Cardiac septum (tissue), 1 donor: Measurements from ENCODE around the gene NANOS2. TPM values are rescaled to one million over a fixed set of nuclear protein-coding genes. Genes with fewer than 3 reads are reported as not detected.
"Not testable (repeated sequence)": the region's sequence is repeated elsewhere in the genome, so short reads cannot be mapped to it uniquely, and the experiment has no call there.

Experiments
- DNase-seq: peaks from one replicate; pipeline ENCODE4 v3.0.0-alpha.2; 2020; ENCODE audit warnings: low spot score
- intact Hi-C: fragments of 100-400 bp; cut with DNase I; formaldehyde crosslinking; loops from one replicate; pipeline ENCODE4 v1.14.0; 2022
- total RNA-seq: library from RNA; stranded (reverse); fragmentation: NEBNext Ultra II Directional; extraction: Animal tissue kit (Norgen Biotek cat#: 25700); gene quantifications from one replicate; pipeline ENCODE4 v1.2.1, GENCODE V29; 2021
- donor health status: DM: no; HTN: no; CAD: no.

Gene NANOS2
- total RNA-seq, 1 donor from 2014 or later, result not detected

DNA sequence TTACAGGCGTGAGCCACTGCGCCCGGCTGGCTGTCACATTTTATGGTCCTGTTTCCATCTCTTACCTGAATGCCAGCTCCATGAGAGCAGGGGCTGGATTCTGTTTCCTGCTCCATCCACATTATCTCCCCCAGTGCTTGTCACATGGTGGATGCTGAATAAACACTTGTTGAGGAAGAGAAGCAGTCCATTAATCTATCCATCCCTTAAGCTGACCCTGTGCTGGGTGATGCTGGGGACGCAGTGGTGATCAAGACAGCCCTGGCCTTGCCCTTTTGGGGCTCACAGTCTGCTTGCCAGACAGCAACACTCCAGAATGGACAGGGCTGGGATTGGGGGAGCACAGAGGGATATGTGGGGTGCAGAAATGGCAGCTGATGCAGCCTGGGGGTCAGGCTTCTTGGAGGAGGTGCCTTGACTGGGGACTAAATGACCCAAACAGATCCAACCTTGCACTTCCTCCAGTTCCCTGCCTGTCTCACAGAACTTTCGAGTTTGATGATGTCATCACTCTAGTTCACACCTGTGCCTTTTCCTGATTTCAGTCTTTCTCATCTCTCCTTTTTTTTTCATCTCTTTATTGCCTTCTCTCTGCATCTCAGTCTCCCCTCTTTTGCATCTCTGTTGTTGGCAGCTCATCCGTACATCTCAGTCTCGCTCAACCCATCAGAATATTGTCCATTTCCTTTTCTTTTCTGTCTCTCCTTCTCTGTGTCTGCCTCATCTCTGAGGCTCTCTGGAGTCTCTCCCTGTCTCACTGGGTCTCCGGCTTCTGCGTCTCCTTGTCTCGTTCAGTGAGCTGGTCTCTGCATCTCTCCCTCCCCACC is 33.3 kb downstream of the NANOS2 start:
- intact Hi-C loops, result no loop called here
- no peak for DNase-seq

GRCh38 chr19:45879971-45880370 is 34.6 kb downstream of the NANOS2 start:
- DNase-seq, result no peak
- intact Hi-C loops, result no loop called here

GRCh38 chr19:45879055-45879454 is 35.5 kb downstream of the NANOS2 start:
- intact Hi-C loops, result no loop called here
- no peak for DNase-seq

DNA sequence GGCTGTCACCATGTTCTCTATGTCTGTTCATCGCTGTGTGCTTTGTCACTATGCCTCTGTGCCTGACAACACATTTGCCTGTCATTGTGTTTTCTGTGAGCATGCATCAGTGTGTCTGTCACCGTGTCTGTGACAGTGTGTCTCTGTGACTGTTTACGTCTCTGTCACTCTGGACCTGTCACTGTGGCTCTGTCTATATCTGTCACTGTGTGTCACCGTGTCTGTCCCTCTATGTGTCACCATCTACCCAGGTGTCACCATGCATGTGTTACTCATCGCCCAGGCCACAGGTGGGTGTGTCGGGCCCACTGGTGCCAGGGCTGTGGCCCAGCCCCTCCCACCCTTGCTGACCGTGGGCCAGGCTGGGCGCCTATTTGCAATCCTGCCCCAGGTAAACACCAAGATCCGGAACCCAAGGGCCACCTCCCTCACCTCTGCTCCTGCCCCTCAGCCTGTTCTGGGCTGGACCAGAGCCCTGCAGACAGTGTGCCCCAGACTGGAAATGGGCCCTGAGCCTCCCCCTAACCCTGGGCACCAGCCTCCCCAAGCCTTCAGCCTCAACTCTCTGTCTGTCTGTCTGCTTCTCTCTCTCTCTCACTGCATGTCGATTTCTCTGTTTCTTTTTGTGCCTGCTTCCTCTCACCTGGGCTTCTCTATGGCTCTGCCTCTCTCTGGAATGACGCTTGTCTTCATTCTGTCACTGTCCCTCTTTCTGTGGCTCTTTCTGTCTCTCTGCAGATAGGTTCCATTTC is 36.4 kb downstream of the NANOS2 start:
- DNase-seq, result no peak
- intact Hi-C loops, result no loop called here

DNA sequence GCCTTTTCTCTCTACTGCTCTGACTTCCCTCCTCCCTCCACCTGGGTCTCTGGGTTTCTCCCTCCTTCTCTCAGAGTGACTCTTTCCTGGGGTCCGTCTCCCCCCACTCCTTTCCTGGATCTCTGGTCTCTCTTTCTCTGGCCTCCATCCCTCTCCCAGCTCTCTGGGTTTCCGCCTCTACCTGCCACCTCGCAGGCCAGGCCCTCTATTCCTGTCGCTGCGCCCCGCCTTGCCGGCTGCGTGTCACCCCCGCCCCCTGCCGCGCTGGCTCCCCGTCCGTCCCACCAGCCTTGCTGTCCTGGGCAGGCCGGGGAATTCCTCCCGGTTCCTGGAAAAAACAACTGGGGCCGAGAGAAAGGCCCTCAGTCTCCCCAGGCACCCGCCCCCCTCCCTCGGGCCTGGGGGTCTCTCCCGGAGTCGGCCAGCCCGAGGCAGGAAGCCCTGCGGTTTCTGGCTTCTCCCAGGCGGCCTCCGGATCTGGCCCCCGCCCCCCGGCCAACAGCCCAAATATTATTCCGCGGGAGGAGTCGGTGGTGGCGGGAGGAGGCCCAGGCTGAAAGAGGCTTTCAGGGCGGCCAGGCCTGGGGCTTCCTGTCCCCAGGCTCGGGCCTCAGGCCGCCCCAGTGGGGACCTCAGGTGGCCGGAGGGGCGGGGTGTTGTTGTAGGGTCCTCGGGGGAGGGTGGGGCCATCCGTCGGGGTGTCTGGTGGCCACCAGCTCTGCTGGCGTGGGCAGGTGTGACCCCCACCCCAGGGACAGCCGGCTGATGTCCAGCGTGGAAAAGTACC is 38.0 kb downstream of the NANOS2 start:
- DNase-seq, result no peak
- intact Hi-C loops, result no loop called here

- DNase-seq, result no peak
- intact Hi-C loops, result no loop called here
Observed at GRCh38 chr19:45876161-45876410, 38.5 kb downstream of the NANOS2 start.

DNA sequence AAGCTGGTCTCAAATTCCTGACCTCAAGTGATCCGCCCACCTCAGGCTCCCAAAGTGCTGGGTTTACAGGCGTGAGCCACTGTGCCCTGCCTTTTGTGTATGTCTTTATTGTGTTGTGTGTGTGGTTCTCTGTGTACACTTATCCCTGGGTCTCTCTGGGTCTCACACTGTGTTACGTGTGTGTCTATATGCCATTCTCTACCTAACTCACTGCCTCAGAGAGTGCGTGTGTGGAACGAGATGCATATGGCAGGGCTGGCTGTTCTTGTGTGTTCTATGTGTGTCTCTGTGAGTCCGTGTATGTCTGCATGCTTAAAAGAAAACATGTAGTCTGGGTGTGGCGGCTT is 40.0 kb downstream of the NANOS2 start:
- intact Hi-C loops, result no loop called here
- DNase-seq, result no peak

DNA sequence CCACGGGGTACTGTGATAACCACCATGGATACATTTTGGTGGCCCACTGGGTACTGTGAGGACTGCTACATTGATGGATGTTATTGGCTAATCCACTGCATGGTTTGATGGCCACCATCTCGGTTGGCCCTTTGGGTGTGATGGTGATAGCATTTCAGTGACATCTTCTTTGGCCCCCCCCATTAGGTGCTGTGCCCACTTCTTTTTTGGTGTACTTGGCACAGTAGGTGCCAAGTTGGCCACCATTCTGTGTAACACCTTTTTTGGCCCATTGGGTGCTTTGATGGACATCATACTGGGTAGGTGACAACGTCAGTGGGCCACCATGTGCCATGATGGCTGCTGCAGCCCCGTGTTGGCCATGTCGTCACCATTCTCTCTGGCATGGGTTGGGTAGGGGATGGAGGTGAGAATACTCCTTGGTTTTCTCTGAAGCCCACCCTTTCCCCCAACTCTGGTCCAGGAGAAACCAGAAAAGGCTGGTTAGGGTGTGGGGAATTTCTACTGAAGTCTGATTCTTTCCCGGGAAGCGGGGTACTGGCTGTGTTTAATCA is 41.3 kb downstream of the NANOS2 start:
- intact Hi-C loops, result no loop called here
- DNase-seq, result no peak

DNA sequence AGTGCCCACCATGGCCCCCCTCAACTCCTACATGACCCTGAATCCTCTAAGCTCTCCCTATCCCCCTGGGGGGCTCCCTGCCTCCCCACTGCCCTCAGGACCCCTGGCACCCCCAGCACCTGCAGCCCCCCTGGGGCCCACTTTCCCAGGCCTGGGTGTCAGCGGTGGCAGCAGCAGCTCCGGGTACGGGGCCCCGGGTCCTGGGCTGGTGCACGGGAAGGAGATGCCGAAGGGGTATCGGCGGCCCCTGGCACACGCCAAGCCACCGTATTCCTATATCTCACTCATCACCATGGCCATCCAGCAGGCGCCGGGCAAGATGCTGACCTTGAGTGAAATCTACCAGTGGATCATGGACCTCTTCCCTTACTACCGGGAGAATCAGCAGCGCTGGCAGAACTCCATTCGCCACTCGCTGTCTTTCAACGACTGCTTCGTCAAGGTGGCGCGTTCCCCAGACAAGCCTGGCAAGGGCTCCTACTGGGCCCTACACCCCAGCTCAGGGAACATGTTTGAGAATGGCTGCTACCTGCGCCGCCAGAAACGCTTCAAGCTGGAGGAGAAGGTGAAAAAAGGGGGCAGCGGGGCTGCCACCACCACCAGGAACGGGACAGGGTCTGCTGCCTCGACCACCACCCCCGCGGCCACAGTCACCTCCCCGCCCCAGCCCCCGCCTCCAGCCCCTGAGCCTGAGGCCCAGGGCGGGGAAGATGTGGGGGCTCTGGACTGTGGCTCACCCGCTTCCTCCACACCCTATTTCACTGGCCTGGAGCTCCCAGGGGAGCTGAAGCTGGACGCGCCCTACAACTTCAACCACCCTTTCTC is 42.3 kb downstream of the NANOS2 start:
- DNase-seq, result no peak
- intact Hi-C loops, result no loop called here

- no peak for DNase-seq
- intact Hi-C loops, result no loop called here
Observed at GRCh38 chr19:45870798-45871197, 43.8 kb downstream of the NANOS2 start.

GRCh38 chr19:45867241-45867640 is 47.3 kb downstream of the NANOS2 start:
- DNase-seq, intact Hi-C loops: not testable (repeated sequence)

- intact Hi-C loops, result no loop called here
- DNase-seq, result no peak
Observed at GRCh38 chr19:45866400-45867176, 48.0 kb downstream of the NANOS2 start.

- intact Hi-C loops, result no loop called here
- no peak for DNase-seq
Observed at GRCh38 chr19:45865269-45865948, 49.2 kb downstream of the NANOS2 start.

GRCh38 chr19:45864629-45865082 is 49.9 kb downstream of the NANOS2 start:
- intact Hi-C loops, result no loop called here
- DNase-seq, result no peak

GRCh38 chr19:45863840-45864628 is 50.5 kb downstream of the NANOS2 start, which contains the start of gene FOXA3:
Gene FOXA3, plus strand, starts transcription at chr19:45864326. Its CDS starts 131 bp downstream, at chr19:45864457.
- intact Hi-C loops, result loop anchor here (1.0 kb wide), 1 partner anchor 22 kb away; the partner anchor contains the start of gene IRF2BP1
- DNase-seq, result no peak

DNA sequence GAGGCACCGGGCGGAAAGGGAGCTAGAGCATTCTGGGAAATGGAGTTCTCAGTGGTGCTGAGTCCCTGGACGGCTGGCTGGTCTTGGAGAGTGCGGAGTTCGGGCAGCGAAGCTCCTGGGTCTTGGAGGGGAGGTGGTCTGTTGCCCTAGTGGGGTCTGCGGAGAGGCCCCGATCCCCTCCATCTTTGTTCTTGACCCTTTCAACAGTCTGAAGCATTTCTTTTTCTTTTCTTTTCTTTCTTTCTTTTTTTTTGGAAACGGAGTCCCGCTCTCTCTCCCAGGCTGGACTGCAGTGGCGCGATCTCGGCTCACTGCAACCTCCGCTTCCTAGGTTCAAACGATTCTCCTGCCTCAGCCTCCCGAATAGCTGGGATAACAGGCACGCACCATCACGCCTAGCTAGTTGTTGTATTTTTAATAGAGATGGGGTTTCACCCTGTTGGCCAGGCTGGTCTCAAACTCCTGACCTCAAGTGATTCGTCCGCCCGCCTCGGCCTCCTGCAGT is 51.2 kb downstream of the NANOS2 start:
- no peak for DNase-seq
- intact Hi-C loops, result loop anchor here (1.0 kb wide), 1 partner anchor 23 kb away; the partner anchor contains the start of gene IRF2BP1
